GM23338 (cell line): Measurements from ENCODE around the gene RELL1. TPM values are rescaled to one million over a fixed set of nuclear protein-coding genes. Genes with fewer than 3 reads are reported as not detected.

Source experiments
- ATAC-seq: fragments of 200-7000 bp; cut with Tn5 transposase; 3 replicates; pipeline ENCODE4 v1.9.1; 2020
- DNase-seq: peaks from one replicate; pipeline ENCODE4 v3.0.0-alpha.2; 2015; ENCODE audit warnings: low spot score
- H2AFZ ChIP-seq: fragments of 200-600 bp; sonication (generic); 2 replicates; pipeline ENCODE4 v1.8.0; 2016; ENCODE audit warnings: antibody characterized with exemption, mild to moderate bottlenecking, moderate library complexity
- H3F3A ChIP-seq: fragments of 200-600 bp; sonication (generic); replicated peaks from 2 replicates; pipeline ENCODE4 v1.8.0; 2017; ENCODE audit warnings: antibody characterized with exemption, mixed run types, low read depth
- H3K27ac ChIP-seq: fragments of 200-600 bp; sonication (generic); 2 replicates; pipeline ENCODE4 v1.6.1; 2016; ENCODE audit warnings: low read depth
- H3K27me3 ChIP-seq: fragments of 200-600 bp; sonication (generic); 2 replicates; pipeline ENCODE4 v1.8.0; 2016; ENCODE audit warnings: mild to moderate bottlenecking, mixed run types, moderate library complexity; ENCODE audit not compliant: insufficient read depth
- H3K36me3 ChIP-seq: fragments of 200-600 bp; sonication (generic); 2 replicates; pipeline ENCODE4 v1.8.0; 2016; ENCODE audit warnings: mild to moderate bottlenecking; ENCODE audit not compliant: insufficient read depth
- H3K4me1 ChIP-seq: fragments of 200-600 bp; sonication (generic); 2 replicates; pipeline ENCODE4 v1.8.0; 2016; ENCODE audit warnings: mild to moderate bottlenecking, moderate library complexity; ENCODE audit not compliant: insufficient read depth
- H3K4me2 ChIP-seq: fragments of 200-600 bp; sonication (generic); 2 replicates; pipeline ENCODE4 v1.7.1; 2017; ENCODE audit warnings: mixed run types
- H3K4me3 ChIP-seq: fragments of 200-600 bp; sonication (generic); 2 replicates; pipeline ENCODE4 v1.6.1; 2016; ENCODE audit warnings: mixed run types
- H3K79me2 ChIP-seq: fragments of 200-600 bp; sonication (generic); replicated peaks from 2 replicates; pipeline ENCODE4 v1.8.0; 2017; ENCODE audit warnings: mild to moderate bottlenecking; ENCODE audit not compliant: insufficient read depth
- H3K9me2 ChIP-seq: fragments of 200-600 bp; sonication (generic); 2 replicates; pipeline ENCODE4 v1.8.0; 2017; ENCODE audit not compliant: insufficient read depth
- H4K20me1 ChIP-seq: fragments of 200-600 bp; sonication (generic); replicated peaks from 2 replicates; pipeline ENCODE4 v1.8.0; 2017; ENCODE audit warnings: mild to moderate bottlenecking; ENCODE audit not compliant: insufficient read depth
- H3K27ac Mint-ChIP-seq: 2 replicates; pipeline ENCODE4 v1.8.0; 2020; ENCODE audit warnings: inconsistent platforms, mild to moderate bottlenecking, moderate library complexity, mixed read lengths
- H3K27me3 Mint-ChIP-seq: 3 replicates; pipeline ENCODE4 v1.8.0; 2022; ENCODE audit warnings: low read depth, mild to moderate bottlenecking, moderate library complexity, mixed read lengths, inconsistent platforms; ENCODE audit not compliant: insufficient read depth, poor library complexity
- H3K36me3 Mint-ChIP-seq: 3 replicates; pipeline ENCODE4 v1.8.0; 2021; ENCODE audit warnings: low read depth, mild to moderate bottlenecking, inconsistent platforms, moderate library complexity, mixed read lengths
- H3K4me1 Mint-ChIP-seq: 3 replicates; pipeline ENCODE4 v1.8.0; 2020; ENCODE audit warnings: mild to moderate bottlenecking, inconsistent platforms, mixed read lengths
- H3K4me3 Mint-ChIP-seq: 3 replicates; pipeline ENCODE4 v1.8.0; 2021; ENCODE audit warnings: moderate library complexity, mild to moderate bottlenecking, inconsistent platforms, mixed read lengths
- H3K9me3 Mint-ChIP-seq: 3 replicates; pipeline ENCODE4 v1.8.0; 2020; ENCODE audit warnings: moderate library complexity, mild to moderate bottlenecking, inconsistent platforms, mixed read lengths
- CREB1 ChIP-seq: fragments of 250-450 bp; sonication (Bioruptor Pico); IDR thresholded peaks from 2 replicates; pipeline ENCODE4 v1.5.0; 2020; ENCODE audit warnings: low read depth, mild to moderate bottlenecking, moderate library complexity
- CTCF ChIP-seq, 2 experiments: fragments of 200-600 bp in 1 of 2; sonication (generic) in 1 of 2; conservative IDR thresholded peaks; 2 replicates each; pipeline versions ENCODE4 v1.5.1 to v1.6.1; 2016 to 2017; ENCODE audit warnings: antibody characterized with exemption in 2 of 2, low read depth in 2 of 2, mild to moderate bottlenecking in 2 of 2, moderate library complexity in 1 of 2
- ETS1 ChIP-seq: IDR thresholded peaks from 2 replicates; pipeline ENCODE4 v1.6.1; 2016; ENCODE audit warnings: antibody characterized with exemption
- EZH2 ChIP-seq: fragments of 200-600 bp; sonication (generic); IDR thresholded peaks from one replicate; pipeline ENCODE4 v1.8.0; 2017; ENCODE audit warnings: antibody characterized with exemption, mild to moderate bottlenecking, low read depth; ENCODE audit not compliant: unreplicated experiment
- EZH2phosphoT487 ChIP-seq: fragments of 200-600 bp; sonication (generic); IDR thresholded peaks from one replicate; pipeline ENCODE4 v1.8.1; 2018; ENCODE audit warnings: antibody characterized with exemption; ENCODE audit not compliant: unreplicated experiment
- JUNB ChIP-seq: IDR thresholded peaks from one replicate; pipeline ENCODE4 v1.6.1; 2016; ENCODE audit warnings: antibody characterized with exemption; ENCODE audit not compliant: unreplicated experiment
- NANOG ChIP-seq: IDR thresholded peaks from 2 replicates; pipeline ENCODE4 v1.6.1; 2016; ENCODE audit warnings: antibody characterized with exemption, borderline replicate concordance
- POLR2AphosphoS5 ChIP-seq: IDR thresholded peaks from 2 replicates; pipeline ENCODE4 v1.6.1; 2016; ENCODE audit warnings: antibody characterized with exemption, low read depth
- REST ChIP-seq: IDR thresholded peaks from one replicate; pipeline ENCODE4 v1.6.1; 2018; ENCODE audit warnings: antibody characterized with exemption; ENCODE audit not compliant: unreplicated experiment
- STAT1 ChIP-seq: IDR thresholded peaks from one replicate; pipeline ENCODE4 v1.6.1; 2016; ENCODE audit warnings: antibody characterized with exemption; ENCODE audit not compliant: unreplicated experiment
- ZNF114 ChIP-seq: fragments of 250-450 bp; sonication (Bioruptor Pico); IDR thresholded peaks from 2 replicates; pipeline ENCODE4 v1.5.0; 2020; ENCODE audit warnings: mild to moderate bottlenecking, moderate library complexity
- ZNF331 ChIP-seq: fragments of 250-450 bp; sonication (Bioruptor Pico); IDR thresholded peaks from 2 replicates; pipeline ENCODE4 v1.5.0; 2020; ENCODE audit warnings: low read depth, mild to moderate bottlenecking, moderate library complexity
- ZNF462 ChIP-seq: fragments of 250-450 bp; sonication (Bioruptor Pico); IDR thresholded peaks from 2 replicates; pipeline ENCODE4 v1.5.0; 2020; ENCODE audit warnings: mild to moderate bottlenecking, moderate library complexity
- polyA plus RNA-seq: library from polyadenylated mRNA; unstranded; fragments of >200 nt; fragmentation: Nextera tagmentation; extraction: Ambion mirVana; gene quantifications from 2 replicates; pipeline ENCODE4 v1.2.1, GENCODE V29; 2016
- total RNA-seq: library from RNA; depleted of rRNA; stranded (reverse); fragments of >200 nt; shearing (Covaris generic); gene quantifications from 2 replicates; pipeline ENCODE4 v1.2.3, GENCODE V29; 2014

Gene RELL1
- total and polyA plus RNA-seq, 2 experiments from 2014 or later, result 2.8 to 28.5 TPM

- no peaks in the 10 kb centered on the region for H3K79me2 ChIP-seq
- H2AFZ ChIP-seq, result no peak overlapping the region
- no peak overlapping the region for H3K27ac Mint-ChIP-seq
- no peak overlapping the region for H3K27ac ChIP-seq
- H3F3A ChIP-seq, result no peaks in the 10 kb centered on the region
- H3K4me1 ChIP-seq, result peaks cover 7% of the 10 kb centered on the region; the same call in 1 of the 2 replicates
- H3K36me3 ChIP-seq, result no peaks in the 10 kb centered on the region
- ATAC-seq (no peak), DNase-seq (no peak)
- H3K27me3 ChIP-seq, result no peaks in the 10 kb centered on the region
- peaks cover 10% of the 10 kb centered on the region for H3K4me1 Mint-ChIP-seq
- H3K4me3 ChIP-seq, result no peak overlapping the region
- no peaks in the 10 kb centered on the region for H4K20me1 ChIP-seq
- H3K27me3 Mint-ChIP-seq, result no peaks in the 10 kb centered on the region
- no peak for TF ChIP-seq POLR2AphosphoS5
- TF ChIP-seq EZH2phosphoT487, result no peak
- TF ChIP-seq ZNF462 (CRISPR knock-in tag), result no peak
- TF ChIP-seq ZNF114, result no peak
- TF ChIP-seq CTCF (conservative IDR thresholded peaks at IDR 0.05; ENCODE audit: low read depth in 2 of 2), result no peak
- TF ChIP-seq JUNB, result no peak
- no peak for TF ChIP-seq REST
- TF ChIP-seq CREB1 (CRISPR knock-in tag), result no peak
- TF ChIP-seq NANOG, result no peak
- no peak for TF ChIP-seq EZH2
- TF ChIP-seq STAT1, result no peak
- TF ChIP-seq ZNF331, result no peak
- no peak for TF ChIP-seq ETS1
- H3K9me2 ChIP-seq, result peaks cover 16% of the 10 kb centered on the region; the same call in 1 of the 2 replicates
- H3K36me3 Mint-ChIP-seq, result peaks cover 12% of the 10 kb centered on the region; the same call in 2 of the 3 replicates
- peaks cover 4% of the 10 kb centered on the region; the same call in 2 of the 3 replicates for H3K9me3 Mint-ChIP-seq
- no peak overlapping the region for H3K4me3 Mint-ChIP-seq
- no peak overlapping the region for H3K4me2 ChIP-seq
These were observed 48.8 kb upstream of the RELL1 start for GRCh38 chr4:37734989-37735388.
